GM19035 (cell line): ENCODE data around the gene CDC42EP2.
"Not testable (repeated sequence)": the region's sequence is repeated elsewhere in the genome, so short reads cannot be mapped to it uniquely, and the experiment has no call there.

Experiments used
- ATAC-seq: cut with Tn5 transposase; IDR thresholded peaks from one replicate; pipeline ENCODE4 v1.9.1; 2021; ENCODE audit not compliant: unreplicated experiment

The CDC42EP2 gene

GRCh38 chr11:65317025-65317786 lies 2.5 kb downstream of the CDC42EP2 start:
- no peak for ATAC-seq

DNA sequence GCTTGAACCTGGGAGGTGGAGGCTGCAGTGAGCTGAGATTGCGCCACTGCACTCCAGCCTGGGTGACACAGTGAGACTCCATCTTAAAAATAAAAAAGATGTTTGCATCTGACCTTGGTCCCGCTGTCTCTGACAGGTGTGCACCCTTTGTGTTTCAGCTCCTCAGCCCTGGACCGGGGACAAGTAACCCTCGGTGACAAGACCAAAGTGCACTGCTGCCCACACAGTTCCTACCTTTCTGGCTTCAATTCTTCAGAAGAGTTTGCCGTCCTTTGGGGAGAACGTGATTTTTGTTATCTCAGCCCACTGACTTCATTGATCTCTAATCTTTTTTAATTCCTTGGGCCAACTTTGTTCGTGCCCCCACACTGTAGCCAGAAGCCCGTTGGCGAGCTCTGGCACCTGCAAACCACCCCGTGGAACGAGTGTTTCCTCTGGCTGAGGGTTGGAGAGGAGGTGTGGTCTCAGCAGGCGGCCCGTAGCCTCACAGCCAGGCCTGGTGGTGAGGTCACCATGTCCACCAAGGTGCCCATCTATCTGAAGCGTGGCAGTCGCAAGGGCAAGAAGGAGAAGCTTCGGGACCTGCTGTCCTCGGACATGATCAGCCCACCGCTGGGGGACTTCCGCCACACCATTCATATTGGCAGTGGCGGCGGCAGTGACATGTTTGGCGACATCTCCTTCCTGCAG lies 5.9 kb downstream of the CDC42EP2 start:
- no peak for ATAC-seq

- no peak for ATAC-seq
Measured at GRCh38 chr11:65321076-65321475, 6.4 kb downstream of the CDC42EP2 start.

- no peak for ATAC-seq
Measured at GRCh38 chr11:65321828-65322485, 7.3 kb downstream of the CDC42EP2 start.

DNA sequence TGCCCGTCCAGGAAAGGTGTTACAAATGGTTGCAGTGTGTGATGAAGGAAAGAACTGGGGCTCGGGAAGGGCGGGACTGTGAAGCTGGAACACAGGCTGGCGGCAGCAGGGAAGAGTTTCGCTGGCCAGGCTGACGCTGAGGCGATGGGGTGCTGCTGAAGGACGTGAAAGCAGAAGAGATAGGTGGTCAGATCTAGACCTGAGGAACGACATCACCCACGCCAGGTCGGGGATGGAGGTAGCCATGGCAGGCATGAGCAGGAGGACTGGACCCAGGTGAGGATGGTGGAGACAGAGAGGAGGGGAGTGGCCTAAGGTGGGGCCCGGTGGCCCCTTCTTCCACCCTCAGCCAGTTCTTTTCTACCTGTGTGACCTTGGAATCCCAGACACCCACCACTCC lies 9.1 kb downstream of the CDC42EP2 start:
- ATAC-seq = no peak

DNA sequence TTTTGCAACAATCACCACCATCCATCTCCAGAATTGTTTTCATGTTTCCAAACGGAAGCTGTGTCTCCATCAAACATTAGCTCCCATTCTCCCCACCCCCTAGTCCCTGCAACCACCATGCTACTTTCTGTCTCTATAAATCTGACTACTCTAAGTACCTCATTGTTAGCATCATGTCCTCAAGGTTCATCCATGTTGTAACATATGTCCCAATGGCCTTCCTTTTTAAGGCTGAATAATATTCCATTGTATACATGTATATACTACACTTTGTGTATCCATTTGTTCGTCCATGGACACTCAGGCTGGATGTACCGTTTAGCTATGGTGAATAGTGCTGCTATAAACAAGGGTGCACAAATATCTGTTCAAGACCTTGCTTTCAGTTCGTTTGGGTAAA lies 10.8 kb downstream of the CDC42EP2 start:
- ATAC-seq = no peak

DNA sequence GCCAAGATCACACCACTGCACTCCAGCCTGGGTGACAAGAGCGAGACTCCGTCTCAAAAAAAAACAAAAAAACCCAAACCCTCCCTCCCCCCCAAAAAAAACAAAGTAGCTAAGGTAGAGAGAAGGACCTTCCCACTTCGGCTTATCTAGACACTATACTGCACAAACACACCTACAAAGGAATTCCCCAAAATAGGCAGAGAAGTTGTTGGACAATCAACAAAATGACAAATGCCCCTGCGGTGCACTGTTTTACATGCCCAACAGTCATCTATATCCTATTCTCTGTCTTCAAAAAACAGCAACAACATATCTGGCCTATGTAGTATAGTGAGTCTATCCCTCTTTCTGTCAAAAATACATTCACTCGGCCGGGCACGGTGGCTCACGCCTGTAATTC lies 12.4 kb downstream of the CDC42EP2 start:
- no peak for ATAC-seq

DNA sequence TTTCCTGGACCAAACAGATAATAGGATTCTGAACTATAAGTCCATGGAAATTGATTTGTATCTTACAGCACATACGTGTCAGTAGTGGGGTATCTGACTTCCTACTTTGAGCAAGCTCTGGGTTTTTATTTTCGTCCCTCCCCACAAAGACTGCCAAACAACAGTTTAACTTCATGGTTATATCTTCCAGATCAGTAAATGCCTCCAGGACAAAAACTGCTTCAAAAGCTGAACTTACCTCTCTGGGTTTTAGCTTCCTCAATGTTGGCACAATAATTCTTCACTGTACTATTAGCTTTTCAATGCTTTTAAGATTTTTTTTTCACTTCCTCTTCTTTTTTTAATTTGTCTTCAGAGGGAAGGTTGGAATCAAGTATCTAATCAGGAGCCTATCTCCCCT lies 14.8 kb downstream of the CDC42EP2 start:
- ATAC-seq = no peak

GRCh38 chr11:65329944-65330403 lies 15.3 kb downstream of the CDC42EP2 start:
- ATAC-seq = no peak

DNA sequence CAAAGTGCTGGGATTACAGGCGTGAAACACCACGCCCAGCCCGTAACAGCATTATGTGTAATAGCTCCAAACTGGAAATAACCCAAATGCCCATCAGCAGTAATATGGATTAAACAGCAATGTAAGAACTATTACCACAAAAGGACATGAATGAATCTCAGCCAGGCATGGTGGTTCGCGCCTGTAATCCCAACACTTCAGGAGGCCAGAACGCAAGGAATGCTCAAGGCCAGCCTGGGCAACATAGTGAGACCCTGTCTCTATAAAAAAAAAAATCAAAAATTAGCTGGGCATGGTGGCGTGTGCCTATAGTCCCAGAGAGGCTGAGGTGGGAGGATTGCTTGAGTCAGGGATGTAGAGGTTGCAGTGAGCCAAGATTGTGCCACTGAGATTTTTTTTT lies 15.9 kb downstream of the CDC42EP2 start:
- ATAC-seq = no peak

GRCh38 chr11:65332591-65332990 lies 17.9 kb downstream of the CDC42EP2 start:
- ATAC-seq = not testable (repeated sequence)

DNA sequence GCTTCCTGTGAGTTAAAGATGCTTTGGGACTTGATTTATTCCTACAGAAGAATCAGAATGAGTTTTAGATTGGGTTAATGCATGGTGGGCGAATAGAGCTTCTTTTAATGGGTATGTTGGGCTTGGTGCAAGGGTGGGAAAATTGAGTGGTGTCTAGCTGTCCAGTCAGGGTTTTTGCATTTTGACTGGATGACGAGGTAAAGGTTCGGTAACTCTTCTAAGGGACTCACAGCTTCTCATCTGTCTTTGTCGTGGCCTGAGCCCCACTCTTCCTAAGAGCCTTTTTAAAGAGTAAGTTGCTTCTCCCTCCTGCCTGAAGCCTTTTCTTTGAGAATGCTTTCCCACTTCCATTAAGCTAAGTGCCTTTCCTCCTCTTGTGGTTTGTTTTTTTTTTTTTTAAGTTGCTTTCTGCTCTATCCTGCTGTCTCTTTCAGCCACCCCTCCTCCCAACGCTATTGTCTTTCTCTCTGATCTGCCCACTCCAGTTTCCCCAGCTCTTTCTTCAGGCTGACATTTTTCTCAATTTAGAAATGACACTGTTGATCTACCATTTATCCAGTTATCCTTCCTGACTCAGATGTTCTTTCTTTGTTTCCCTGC lies 20.1 kb downstream of the CDC42EP2 start:
- ATAC-seq = no peak

- ATAC-seq = no peak
Measured at GRCh38 chr11:65338676-65339075, 24.0 kb downstream of the CDC42EP2 start.

GRCh38 chr11:65340226-65340625 lies 25.6 kb downstream of the CDC42EP2 start:
- ATAC-seq = no peak

GRCh38 chr11:65341856-65342255 lies 27.2 kb downstream of the CDC42EP2 start:
- ATAC-seq = no peak

GRCh38 chr11:65351511-65351910 lies 36.8 kb downstream of the CDC42EP2 start:
- ATAC-seq = no peak

GRCh38 chr11:65352783-65353182 lies 38.1 kb downstream of the CDC42EP2 start:
- ATAC-seq = no peak

- ATAC-seq = no peak
Measured at GRCh38 chr11:65353376-65353775, 38.7 kb downstream of the CDC42EP2 start.

GRCh38 chr11:65353900-65354264 lies 39.2 kb downstream of the CDC42EP2 start:
- ATAC-seq = no peak

DNA sequence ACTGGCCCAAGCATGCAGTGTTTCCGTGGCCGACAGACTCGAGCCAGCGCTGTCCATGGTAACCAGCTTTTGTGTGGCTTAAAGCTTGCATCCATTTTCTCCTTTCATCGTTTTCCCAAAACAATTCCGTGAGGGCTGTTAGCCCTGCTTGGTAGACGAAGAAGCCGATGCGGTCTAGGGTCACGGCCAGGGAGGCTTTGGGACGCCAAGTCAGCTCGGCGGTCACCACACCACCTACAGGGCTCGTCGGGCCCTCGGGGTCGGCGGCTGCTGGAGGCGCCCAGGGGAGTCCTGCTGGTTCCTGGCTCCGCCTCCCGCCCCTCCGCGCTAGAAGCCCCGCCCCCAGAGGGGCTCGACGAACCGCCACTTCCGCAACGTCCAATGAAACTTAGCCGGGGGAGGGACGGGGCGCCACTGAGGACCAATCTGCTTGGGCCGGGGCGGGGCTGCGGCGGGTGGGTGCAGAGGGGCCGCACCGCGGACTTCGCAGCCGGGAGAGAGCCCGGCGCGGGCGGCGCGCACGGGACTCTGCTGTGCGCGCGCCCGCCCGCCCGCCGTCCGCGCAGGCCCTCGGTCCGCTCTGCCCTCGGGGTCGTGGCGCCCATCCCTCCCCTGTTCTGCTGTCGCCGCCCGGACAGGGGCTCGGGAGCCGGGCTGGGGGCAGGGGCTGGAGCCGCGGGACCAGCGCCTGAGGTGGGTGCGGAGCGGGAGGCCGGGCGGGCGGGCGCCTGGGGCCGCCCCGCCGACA lies 39.8 kb downstream of the CDC42EP2 start, which contains the start of gene TIGD3:
TSS of gene TIGD3 (plus strand) at position 487 of the 748 bp plus-strand sequence. CDS start 1,058 bp downstream, outside the sequence.
- ATAC-seq = peak; percentile 86
